HFFc6 (cell line): Measurements from ENCODE around the gene DRD4. TPM values are rescaled to one million over a fixed set of nuclear protein-coding genes. Genes with fewer than 3 reads are reported as not detected.

ENCODE experiments used
- DNase-seq: peaks from one replicate; pipeline ENCODE4 v3.0.0-alpha.2; 2018
- H3K27ac Mint-ChIP-seq: 2 replicates; pipeline ENCODE4 v1.8.0; 2020; ENCODE audit warnings: mild to moderate bottlenecking, mixed read lengths
- H3K27me3 Mint-ChIP-seq: 2 replicates; pipeline ENCODE4 v1.8.0; 2021; ENCODE audit warnings: mild to moderate bottlenecking, moderate library complexity, mixed read lengths; ENCODE audit not compliant: insufficient read depth
- H3K36me3 Mint-ChIP-seq: 2 replicates; pipeline ENCODE4 v1.8.0; 2021; ENCODE audit warnings: low read depth, mixed read lengths
- H3K4me1 Mint-ChIP-seq: 2 replicates; pipeline ENCODE4 v1.8.0; 2020; ENCODE audit warnings: low read depth, mixed read lengths
- H3K4me3 Mint-ChIP-seq: 2 replicates; pipeline ENCODE4 v1.8.0; 2020; ENCODE audit warnings: mild to moderate bottlenecking, moderate library complexity, mixed read lengths
- H3K9me3 Mint-ChIP-seq: 2 replicates; pipeline ENCODE4 v1.8.0; 2020; ENCODE audit warnings: mild to moderate bottlenecking, mixed read lengths
- CTCF ChIP-seq: fragments of 200-600 bp; sonication (generic); IDR thresholded peaks from 2 replicates; pipeline ENCODE4 v1.5.0; 2021; ENCODE audit warnings: antibody characterized with exemption, mild to moderate bottlenecking
- total RNA-seq, 6 experiments: library from RNA; stranded (reverse); fragmentation: NEBNext Ultra II Directional; extraction: Animal tissue kit (Norgen Biotek cat#: 25700); gene quantifications; 2 replicates in 1 of 6; 3 replicates in 5 of 6; pipeline ENCODE4 v1.2.3, GENCODE V29; 2021

The DRD4 gene
- total RNA-seq, 6 experiments from 2014 or later: 0.14 to 0.61 (median 0.38) TPM

- TF ChIP-seq CTCF: no peak
- DNase-seq: no peak
- H3K9me3 Mint-ChIP-seq: no peaks in the 10 kb centered on the region
- H3K27me3 Mint-ChIP-seq: peaks cover 9% of the 10 kb centered on the region
- no peak overlapping the region for H3K4me3 Mint-ChIP-seq
- no peak overlapping the region for H3K27ac Mint-ChIP-seq
- peaks cover 8% of the 10 kb centered on the region; the same call in 1 of the 2 replicates for H3K4me1 Mint-ChIP-seq
- H3K36me3 Mint-ChIP-seq: no peaks in the 10 kb centered on the region
These were observed 15.9 kb upstream of the DRD4 start for GRCh38 chr11:620935-621814.

- no peak for TF ChIP-seq CTCF
- Mint-ChIP-seq H3K9me3 (no peaks in the 10 kb centered on the region), H3K4me3 (no peak overlapping the region)
These were observed 15.2 kb upstream of the DRD4 start for GRCh38 chr11:621838-622237.

GRCh38 chr11:623349-623869 is 13.7 kb upstream of the DRD4 start:
- H3K4me3 Mint-ChIP-seq: no peak overlapping the region
- H3K9me3 Mint-ChIP-seq: peaks cover 7% of the 10 kb centered on the region; the same call in 1 of the 2 replicates
- H3K27ac Mint-ChIP-seq: no peak overlapping the region
- H3K4me1 Mint-ChIP-seq: peaks cover 17% of the 10 kb centered on the region
- no peak for DNase-seq
- no peak for TF ChIP-seq CTCF
- H3K27me3 Mint-ChIP-seq: peaks cover 16% of the 10 kb centered on the region
- peaks cover 8% of the 10 kb centered on the region for H3K36me3 Mint-ChIP-seq

More at GRCh38 chr11:621838-622237, 15.2 kb upstream of the DRD4 start:
- peaks cover 6% of the 10 kb centered on the region for H3K27me3 Mint-ChIP-seq
- no peak overlapping the region for H3K27ac Mint-ChIP-seq
- DNase-seq: no peak
- H3K36me3 Mint-ChIP-seq: no peaks in the 10 kb centered on the region
- H3K4me1 Mint-ChIP-seq: peaks cover 8% of the 10 kb centered on the region; the same call in 1 of the 2 replicates

DNA sequence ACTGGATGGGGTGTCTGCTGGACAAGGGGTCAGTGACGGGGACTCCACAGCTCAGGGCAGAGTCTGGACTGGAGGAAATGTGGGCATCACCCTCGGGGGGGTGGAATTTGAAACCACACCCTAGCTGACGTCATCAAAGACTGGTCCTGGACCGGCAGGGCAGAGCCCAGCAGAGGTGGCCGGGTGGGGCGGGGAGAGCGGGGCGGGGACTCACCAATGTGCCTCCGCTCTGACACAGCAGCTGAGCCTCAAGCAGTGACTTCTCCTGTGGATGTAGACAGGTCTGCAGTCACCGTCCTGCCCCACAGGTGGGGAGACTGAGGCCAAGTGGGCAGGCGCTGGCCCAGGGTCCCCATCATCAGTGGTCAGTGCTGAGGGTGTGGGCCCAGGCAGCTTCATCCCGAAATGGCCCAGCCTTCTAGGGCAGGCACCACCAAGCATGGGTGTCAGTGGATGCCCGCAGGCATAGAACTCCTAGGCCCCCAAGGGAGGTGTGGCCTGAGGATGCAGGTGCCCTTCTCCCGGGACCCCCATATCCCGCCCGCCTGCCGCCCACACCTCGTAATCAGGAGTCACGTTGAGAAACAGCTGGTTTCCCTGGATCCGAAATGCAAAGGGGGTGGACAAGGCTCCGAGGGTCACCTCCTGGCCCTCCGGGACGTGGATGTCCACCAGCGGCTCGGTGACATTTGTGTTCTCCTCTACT is 12.9 kb upstream of the DRD4 start:
- Mint-ChIP-seq H3K27me3 (peaks cover 18% of the 10 kb centered on the region), H3K9me3 (peaks cover 9% of the 10 kb centered on the region; the same call in 1 of the 2 replicates), H3K4me1 (peaks cover 25% of the 10 kb centered on the region), H3K36me3 (peaks cover 11% of the 10 kb centered on the region), H3K4me3 (no peak overlapping the region), H3K27ac (no peak overlapping the region)
- TF ChIP-seq CTCF: no peak
- peak; percentile 16 for DNase-seq

GRCh38 chr11:624705-625635 is 12.1 kb upstream of the DRD4 start, which contains the start of gene CDHR5:
Gene CDHR5, minus strand, starts transcription at chr11:624955. Its CDS starts 53 bp downstream, at chr11:624902.
- Mint-ChIP-seq H3K27ac (no peak within 1 kb of the TSS), H3K4me1 (peaks cover 29% of the 10 kb centered on the region)

More at GRCh38 chr11:624705-625635, 12.1 kb upstream of the DRD4 start, which contains the start of gene CDHR5:
- Mint-ChIP-seq H3K9me3 (peaks cover 9% of the 10 kb centered on the region; the same call in 1 of the 2 replicates), H3K36me3 (peaks cover 11% of the 10 kb centered on the region), H3K27me3 (peaks cover 18% of the 10 kb centered on the region), H3K4me3 (no peak within 1 kb of the TSS)
- no peak for DNase-seq
- TF ChIP-seq CTCF: no peak
